Spleen (tissue), 7 donors: ENCODE data around the gene PRDX5.

Source experiments
- POLR2A ChIP-seq, 3 donors: fragments of 450-650 bp; IDR thresholded peaks; one replicate each; pipeline ENCODE4 v1.5.1; 2017; ENCODE audit warnings: antibody characterized with exemption in 3 of 3, mild to moderate bottlenecking in 1 of 3
- POLR2AphosphoS5 ChIP-seq, 3 donors: sonication (generic); formaldehyde crosslinking; IDR thresholded peaks; one replicate each; pipeline ENCODE4 v1.5.1; 2017; ENCODE audit warnings: antibody characterized with exemption in 3 of 3
- TF ChIP-seq, protein P1 (sequence below), 11 experiments: fragments of 200-600 bp in 7 of 11; fragments of 450-650 bp in 4 of 11; sonication (generic) in 4 of 11; IDR thresholded peaks in 8 of 11; conservative IDR thresholded peaks in 3 of 11; 1 replicate in 7 of 11; 2 replicates in 4 of 11; pipeline versions ENCODE4 v1.4.0 to v1.8.0; 2016 to 2021; ENCODE audit warnings: antibody characterized with exemption in 11 of 11, inconsistent platforms in 4 of 11, mild to moderate bottlenecking in 1 of 11
- donor health status: DM: no; HTN: no; CAD: no; lungs with moderate emphysema.
- donor health status: DM: no; HTN: no; CAD: no.
- donor health status: DM: no; HTN: no; CAD: no.

DNA sequence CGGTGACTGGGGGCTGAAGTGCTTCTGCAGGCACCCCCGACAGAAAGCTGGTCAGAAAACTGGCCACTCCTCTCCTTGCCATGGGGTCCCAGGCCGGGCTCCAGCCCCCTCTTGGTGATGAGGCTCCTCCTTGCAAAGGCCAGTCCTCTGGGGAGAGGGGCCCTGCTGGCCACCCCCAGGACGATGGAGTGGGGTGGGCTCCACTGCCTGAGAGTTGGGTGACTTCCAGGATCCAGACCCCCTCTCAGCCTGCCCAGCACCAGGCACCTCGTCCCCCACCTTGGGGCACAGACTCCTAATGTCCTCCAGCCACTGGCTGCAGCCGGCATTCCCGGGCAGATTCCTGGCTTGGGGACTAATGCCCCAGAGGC is 40.6 kb downstream of the PRDX5 start:
- TF ChIP-seq POLR2A (IDR thresholded peaks at IDR 0.05) (no peak), POLR2AphosphoS5 (IDR thresholded peaks at IDR 0.05) (no peak)
- TF ChIP-seq, protein P1, sequence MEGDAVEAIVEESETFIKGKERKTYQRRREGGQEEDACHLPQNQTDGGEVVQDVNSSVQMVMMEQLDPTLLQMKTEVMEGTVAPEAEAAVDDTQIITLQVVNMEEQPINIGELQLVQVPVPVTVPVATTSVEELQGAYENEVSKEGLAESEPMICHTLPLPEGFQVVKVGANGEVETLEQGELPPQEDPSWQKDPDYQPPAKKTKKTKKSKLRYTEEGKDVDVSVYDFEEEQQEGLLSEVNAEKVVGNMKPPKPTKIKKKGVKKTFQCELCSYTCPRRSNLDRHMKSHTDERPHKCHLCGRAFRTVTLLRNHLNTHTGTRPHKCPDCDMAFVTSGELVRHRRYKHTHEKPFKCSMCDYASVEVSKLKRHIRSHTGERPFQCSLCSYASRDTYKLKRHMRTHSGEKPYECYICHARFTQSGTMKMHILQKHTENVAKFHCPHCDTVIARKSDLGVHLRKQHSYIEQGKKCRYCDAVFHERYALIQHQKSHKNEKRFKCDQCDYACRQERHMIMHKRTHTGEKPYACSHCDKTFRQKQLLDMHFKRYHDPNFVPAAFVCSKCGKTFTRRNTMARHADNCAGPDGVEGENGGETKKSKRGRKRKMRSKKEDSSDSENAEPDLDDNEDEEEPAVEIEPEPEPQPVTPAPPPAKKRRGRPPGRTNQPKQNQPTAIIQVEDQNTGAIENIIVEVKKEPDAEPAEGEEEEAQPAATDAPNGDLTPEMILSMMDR (IDR thresholded peaks at IDR 0.05 in 8 of 11, conservative IDR thresholded peaks at IDR 0.05 in 3 of 11), result no peak
